ENCODE results near the gene ZBTB8B. TPM values are rescaled to one million over a fixed set of nuclear protein-coding genes. Genes with fewer than 3 reads are reported as not detected.

ZBTB8B gene
- total RNA-seq, 1 experiment from 2014 or later, result 1.9 TPM

GRCh38 chr1:32501865-32502264 lies 37.0 kb downstream of the ZBTB8B start:
- no CpG with 5 or more reads among the region's 9 CpGs for WGBS (ENCODE audit: extremely low coverage, insufficient read length, low lambda C conversion rate)
- H3K14ac ChIP-seq (ENCODE audit: insufficient read depth, low read length), result no peak overlapping the region
- no peaks in the 10 kb centered on the region for H3K23me2 ChIP-seq (ENCODE audit: insufficient read length, low read depth, low read length, poor library complexity, severe bottlenecking)
- H3K27ac ChIP-seq (ENCODE audit: insufficient read length, low read depth, low read length), result no peak overlapping the region
- no peak overlapping the region for H4K5ac ChIP-seq (ENCODE audit: insufficient read length, low read depth, low read length)
- H3K79me1 ChIP-seq (ENCODE audit: insufficient read depth, low read depth, low read length, poor library complexity, severe bottlenecking), result no peaks in the 10 kb centered on the region
- H3K9ac ChIP-seq (ENCODE audit: extremely low read depth, insufficient read length, low read length), result no peak overlapping the region
- no peak for DNase-seq
- no peak overlapping the region for H2BK20ac ChIP-seq (ENCODE audit: low read depth, low read length, poor library complexity, severe bottlenecking)
- Mint-ChIP-seq H3K27ac (peak overlapping the region in 1 of 3 experiments; percentile 65; a peak in 1 of 7 replicates), H3K9me3 (no peaks in the 10 kb centered on the region), H3K4me1 (peaks cover 4 to 10% of the 10 kb centered on the region in 2 experiments), H3K27me3 (ENCODE audit: low read depth) (no peaks in the 10 kb centered on the region), H3K4me3 (peak overlapping the region in 1 of 2 experiments; percentile 53; a peak in 1 of 5 replicates), H3K36me3 (ENCODE audit: insufficient read depth in 1 of 3, low read depth in 3 of 3) (no peaks in the 10 kb centered on the region; a peak in 1 of 7 replicates)
- no peaks in the 10 kb centered on the region for H3K27me3 ChIP-seq (ENCODE audit: insufficient read depth, low read length)
- H3K79me2 ChIP-seq (ENCODE audit: insufficient read depth, low read length), result no peaks in the 10 kb centered on the region
- TF ChIP-seq CTCF (conservative IDR thresholded peaks at IDR 0.05), result no peak
- no peak overlapping the region for H3K4ac ChIP-seq (ENCODE audit: low read depth, low read length)
- H2BK5ac ChIP-seq (ENCODE audit: insufficient read length, low read length), result no peak overlapping the region
- no peaks in the 10 kb centered on the region for H3K4me1 ChIP-seq (ENCODE audit: insufficient read depth, low read length)
- H3K18ac ChIP-seq (ENCODE audit: insufficient read length, low read depth, low read length), result no peak overlapping the region
- H4K20me1 ChIP-seq (ENCODE audit: control insufficient read depth, insufficient read depth, insufficient read length), result no peaks in the 10 kb centered on the region
- H2BK15ac ChIP-seq (ENCODE audit: low read depth, low read length), result no peak overlapping the region
- no peak overlapping the region for H2BK12ac ChIP-seq (ENCODE audit: insufficient read length, low read depth, low read length)
- no peak overlapping the region for H4K8ac ChIP-seq (replicated peaks; ENCODE audit: insufficient read length, low read depth, low read length)
- H3K23ac ChIP-seq (ENCODE audit: insufficient read length, low read depth, low read length), result no peak overlapping the region
- H3K4me2 ChIP-seq (ENCODE audit: insufficient read depth, insufficient read length, low read length), result no peak overlapping the region
- H3K9me3 ChIP-seq (ENCODE audit: control insufficient read depth, low read depth, low read length), result no peaks in the 10 kb centered on the region
- no peak overlapping the region for H4K91ac ChIP-seq (ENCODE audit: insufficient read length, low read depth, low read length)
- H2AK5ac ChIP-seq (ENCODE audit: insufficient read length, low read length), result no peak overlapping the region
- no peak overlapping the region for H3K56ac ChIP-seq (ENCODE audit: insufficient read length, low read depth, low read length)
- H3T11ph ChIP-seq (ENCODE audit: low read length), result no peak overlapping the region
- no peak overlapping the region for H2AFZ ChIP-seq (ENCODE audit: low read length)
- no peak overlapping the region for H2BK120ac ChIP-seq (ENCODE audit: low read depth, low read length, poor library complexity, severe bottlenecking)

Data from H9 (cell line).